Activated naive CD4-positive, alpha-beta T cell treated with anti-CD3 and anti-CD28 coated beads, Interleukin-2, amount 50 U/mL, for 16 hours (primary cell): ENCODE data around the gene TOX2.
"Not testable (repeated sequence)": the region's sequence is repeated elsewhere in the genome, so short reads cannot be mapped to it uniquely, and the experiment has no call there.

Experiments
- DNase-seq: peaks from one replicate; pipeline ENCODE4 v3.0.0-alpha.2; 2020

The TOX2 gene

GRCh38 chr20:44039147-44039546, 124.5 kb downstream of the TOX2 start:
- DNase-seq: no peak

- no peak for DNase-seq
These were observed 125.1 kb downstream of the TOX2 start for GRCh38 chr20:44039741-44040140.

DNA sequence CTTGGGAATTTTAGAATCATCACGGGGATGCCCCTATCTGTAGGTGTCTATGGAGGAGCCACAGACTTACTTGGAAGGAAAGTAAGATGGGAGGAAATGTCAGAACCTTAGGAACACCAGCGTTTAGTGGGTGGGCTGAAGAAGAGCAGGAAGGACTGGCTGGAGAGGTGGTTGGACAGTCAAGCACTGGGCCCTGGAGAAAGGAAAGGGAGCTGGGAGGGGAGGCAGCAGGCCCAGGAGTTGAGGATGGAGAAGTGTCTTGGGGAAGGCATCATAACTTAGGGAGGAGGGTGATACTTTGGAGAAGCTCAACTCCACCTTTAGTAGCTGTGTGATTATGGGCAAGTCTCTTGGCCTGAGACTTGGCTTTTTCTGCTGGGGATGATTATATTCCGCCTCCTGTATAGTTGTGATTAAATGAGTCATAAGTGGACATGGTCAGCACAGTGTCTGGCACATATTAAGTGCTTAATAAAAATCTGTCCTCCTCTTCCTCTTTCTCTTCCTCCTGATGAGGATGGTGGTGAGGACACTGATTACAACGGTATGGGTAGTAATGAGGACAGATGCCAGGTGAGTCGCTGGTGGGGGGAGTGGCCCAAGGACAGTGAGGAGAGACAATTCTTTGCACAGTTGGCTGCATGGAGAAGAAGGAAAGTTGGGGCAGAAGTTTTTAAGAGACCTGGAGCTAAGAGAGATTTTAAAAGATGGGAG, 125.7 kb downstream of the TOX2 start:
- DNase-seq: no peak

DNA sequence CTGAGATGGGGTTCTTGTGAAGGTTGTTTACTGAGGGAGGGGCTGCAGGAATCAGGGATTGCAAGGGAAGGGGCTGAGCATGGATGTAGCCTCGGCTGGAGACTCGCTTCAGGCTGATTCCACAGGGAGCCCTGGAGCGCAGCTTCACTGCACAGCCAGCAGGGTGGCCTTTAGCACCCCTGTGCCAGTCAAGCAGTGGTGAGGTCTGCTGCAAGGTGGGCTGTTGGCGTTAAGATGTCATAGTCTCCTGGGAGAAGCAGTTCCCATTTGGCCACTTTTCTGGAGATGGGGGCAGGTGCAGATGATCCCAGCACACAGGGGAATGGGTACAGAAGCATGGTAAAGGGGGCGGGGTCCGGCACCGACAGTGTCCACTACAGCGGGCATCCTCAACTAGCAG, 126.3 kb downstream of the TOX2 start:
- DNase-seq: no peak

DNA sequence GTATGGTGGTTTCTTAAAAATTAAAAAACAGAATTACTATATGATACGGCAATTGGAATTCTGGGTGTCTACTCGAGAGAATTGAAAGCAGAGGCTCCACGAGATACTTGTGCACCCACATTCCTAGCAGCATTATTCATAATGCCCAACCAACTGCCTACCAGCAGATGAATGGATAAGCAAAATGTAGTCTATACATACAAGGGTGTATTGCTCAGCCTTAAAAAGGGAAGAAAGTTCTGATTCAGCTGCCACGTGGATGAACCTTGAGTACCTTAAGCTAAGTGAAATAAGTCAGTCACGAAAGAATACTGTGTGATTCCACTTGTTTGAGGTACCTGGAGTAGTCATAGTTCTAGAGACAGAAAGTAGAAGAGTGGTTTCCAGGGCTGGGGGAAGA, 130.1 kb downstream of the TOX2 start:
- not testable (repeated sequence) for DNase-seq

GRCh38 chr20:44050327-44050726, 135.7 kb downstream of the TOX2 start:
- no peak for DNase-seq

DNA sequence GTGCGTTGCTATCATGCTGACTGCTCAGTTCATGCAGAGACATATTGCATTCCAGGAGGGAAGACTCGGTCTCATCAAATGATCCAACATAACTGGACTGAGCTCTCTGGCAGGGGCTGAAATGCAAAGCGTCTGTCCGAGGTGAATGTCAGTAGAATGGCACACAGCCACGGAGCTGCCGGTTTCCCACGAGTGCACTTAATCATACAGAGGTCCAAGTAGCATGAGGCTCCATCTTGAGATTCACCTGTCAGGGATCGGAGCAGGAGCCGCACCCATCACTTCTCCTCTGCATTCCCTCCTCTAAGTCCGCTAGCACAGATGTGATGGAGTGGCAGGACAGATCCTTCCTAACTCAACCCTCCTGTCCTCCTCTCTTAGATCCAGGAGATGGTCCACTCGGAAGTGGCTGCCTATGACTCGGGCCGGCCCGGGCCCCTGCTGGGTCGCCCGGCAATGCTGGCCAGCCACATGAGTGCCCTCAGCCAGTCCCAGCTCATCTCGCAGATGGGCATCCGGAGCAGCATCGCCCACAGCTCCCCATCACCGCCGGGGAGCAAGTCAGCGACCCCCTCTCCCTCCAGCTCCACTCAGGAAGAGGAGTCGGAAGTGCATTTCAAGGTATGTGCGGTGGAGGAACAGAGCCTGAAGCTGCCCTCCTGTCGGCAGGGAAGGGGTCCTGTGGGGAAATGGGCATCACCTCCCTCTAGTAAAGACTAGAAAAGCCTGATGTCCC, 136.4 kb downstream of the TOX2 start:
- DNase-seq: no peak

GRCh38 chr20:44051661-44052000, 137.0 kb downstream of the TOX2 start:
- no peak for DNase-seq

DNA sequence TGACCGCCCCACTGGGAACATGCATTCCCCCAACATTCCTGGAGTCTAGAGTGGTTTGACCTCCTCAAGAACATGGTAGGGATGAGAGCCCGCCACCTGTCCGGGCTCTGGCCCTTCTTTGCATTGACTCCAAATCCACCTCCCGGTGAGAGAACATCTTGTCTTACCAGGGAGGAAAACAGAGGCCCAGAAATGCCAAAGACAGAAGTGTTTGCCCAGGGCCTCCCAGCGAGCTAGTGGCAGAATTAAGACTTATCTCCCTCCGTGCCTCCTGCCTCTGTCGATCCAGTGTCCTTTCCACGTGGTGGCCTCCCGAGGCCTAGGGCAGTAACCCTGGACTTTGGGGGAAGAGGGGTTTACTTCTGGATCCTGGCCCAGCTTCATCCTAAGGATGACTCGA, 137.5 kb downstream of the TOX2 start:
- DNase-seq: no peak

- no peak for DNase-seq
These were observed 138.4 kb downstream of the TOX2 start for GRCh38 chr20:44053046-44053445.

DNA sequence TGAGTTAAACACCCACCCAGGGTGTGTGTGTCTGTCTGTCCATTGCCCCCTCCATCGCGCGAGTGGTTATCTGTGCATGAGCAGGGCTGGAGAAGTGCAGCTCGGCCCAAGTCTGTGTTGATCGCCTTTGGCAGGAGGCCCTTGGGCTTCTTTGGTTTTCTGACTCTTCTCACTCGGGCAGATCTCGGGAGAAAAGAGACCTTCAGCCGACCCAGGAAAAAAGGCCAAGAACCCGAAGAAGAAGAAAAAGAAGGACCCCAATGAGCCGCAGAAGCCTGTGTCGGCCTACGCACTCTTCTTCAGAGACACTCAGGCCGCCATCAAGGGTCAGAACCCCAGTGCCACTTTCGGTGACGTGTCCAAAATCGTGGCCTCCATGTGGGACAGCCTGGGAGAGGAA, 139.5 kb downstream of the TOX2 start:
- no peak for DNase-seq

DNA sequence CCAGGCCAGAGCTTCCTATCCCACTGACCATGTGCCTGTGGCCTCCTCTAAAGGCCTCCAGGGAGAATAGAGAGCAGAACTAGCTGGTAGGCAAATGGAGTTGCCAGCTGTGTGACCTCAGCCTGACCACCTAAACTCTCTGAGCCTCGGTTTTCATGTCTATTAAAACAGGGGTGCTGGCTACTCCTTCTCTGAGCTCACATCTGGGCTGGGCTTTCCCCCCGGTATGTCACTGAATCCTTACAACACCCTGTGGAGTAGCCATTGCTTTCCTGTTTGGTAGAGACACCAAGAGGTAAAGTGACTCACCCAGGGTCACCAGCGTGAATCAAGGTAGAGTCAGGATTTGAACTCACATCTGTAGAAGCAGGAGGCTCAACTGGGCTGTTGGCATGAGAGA, 140.2 kb downstream of the TOX2 start:
- DNase-seq: no peak

DNA sequence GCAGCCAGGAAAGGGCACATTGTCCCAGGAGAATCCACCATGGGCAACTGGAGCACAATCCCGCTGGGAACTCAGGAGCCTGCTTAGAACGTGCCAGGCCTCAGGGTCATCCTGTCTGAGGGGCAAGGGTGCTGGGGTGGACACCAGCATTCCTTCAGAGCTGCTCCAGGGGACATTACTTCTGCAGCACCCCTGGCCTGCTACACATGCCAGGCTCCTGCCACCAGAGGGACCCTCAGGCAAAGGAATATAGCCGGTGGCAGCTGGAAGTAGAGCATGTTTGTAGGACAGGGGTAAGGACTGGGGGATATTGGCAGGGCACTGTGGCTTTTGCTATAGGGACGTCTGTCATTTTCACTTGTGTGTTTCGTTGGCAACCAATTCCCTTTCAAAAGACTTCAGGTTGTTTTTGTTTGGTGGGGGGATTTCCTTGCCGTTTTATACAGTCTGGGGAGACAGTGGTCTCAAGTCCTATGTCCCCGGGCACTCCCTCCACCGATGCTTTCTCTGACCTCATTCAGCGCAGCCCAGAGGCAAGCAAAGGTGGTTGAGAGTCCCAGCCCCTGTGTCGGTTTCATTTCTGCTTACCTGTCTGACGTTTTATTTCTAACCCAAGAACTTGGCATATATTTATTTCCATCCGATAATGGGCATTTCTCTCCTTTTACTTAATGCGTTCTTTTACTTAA, 141.5 kb downstream of the TOX2 start:
- peak; percentile 59 for DNase-seq

DNA sequence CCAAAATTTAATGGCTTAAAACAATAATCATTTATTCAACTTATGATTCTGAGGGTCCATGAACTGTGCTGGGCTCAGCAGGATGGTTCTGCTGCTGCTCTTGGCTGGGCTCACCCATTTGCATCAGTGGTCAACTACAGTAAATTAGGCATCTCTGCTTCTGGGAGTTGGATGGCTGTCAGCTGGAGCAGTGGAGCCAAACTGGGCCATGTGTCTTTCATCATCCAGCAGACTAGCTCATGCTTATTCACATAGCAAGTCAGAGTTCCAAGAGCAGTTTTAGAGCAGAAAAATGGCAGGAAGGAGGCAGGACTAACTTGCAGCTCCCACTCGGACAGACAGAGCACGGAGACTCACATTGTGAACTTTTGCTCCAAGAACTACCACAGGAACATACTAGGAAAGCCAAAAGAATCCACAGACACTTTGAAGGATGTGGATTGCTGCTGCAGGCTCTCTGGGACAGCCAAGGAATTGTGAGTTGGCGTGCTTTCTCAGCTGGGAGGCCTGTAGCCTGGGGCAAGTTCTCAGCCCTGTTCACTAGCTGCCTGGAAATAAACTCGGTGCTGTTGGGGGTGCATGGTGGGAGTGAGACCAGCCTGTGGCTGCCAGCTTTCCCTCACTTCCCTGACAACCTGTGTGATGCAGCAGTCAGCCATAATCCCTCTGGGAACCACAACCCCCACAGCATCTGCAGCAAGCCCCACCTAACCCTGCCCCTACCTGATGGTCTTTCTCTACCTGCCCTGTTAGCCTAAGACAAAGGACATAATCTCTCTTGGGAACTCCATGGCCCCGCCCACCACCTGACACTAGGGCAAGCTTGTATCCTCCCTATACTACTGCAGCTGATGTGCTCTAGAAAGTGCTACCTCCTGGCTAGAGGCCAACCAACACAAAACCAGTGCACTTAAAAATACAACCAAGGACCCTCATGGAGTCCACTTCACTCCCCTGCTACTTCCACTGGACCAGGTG, 143.3 kb downstream of the TOX2 start:
- DNase-seq: no peak

DNA sequence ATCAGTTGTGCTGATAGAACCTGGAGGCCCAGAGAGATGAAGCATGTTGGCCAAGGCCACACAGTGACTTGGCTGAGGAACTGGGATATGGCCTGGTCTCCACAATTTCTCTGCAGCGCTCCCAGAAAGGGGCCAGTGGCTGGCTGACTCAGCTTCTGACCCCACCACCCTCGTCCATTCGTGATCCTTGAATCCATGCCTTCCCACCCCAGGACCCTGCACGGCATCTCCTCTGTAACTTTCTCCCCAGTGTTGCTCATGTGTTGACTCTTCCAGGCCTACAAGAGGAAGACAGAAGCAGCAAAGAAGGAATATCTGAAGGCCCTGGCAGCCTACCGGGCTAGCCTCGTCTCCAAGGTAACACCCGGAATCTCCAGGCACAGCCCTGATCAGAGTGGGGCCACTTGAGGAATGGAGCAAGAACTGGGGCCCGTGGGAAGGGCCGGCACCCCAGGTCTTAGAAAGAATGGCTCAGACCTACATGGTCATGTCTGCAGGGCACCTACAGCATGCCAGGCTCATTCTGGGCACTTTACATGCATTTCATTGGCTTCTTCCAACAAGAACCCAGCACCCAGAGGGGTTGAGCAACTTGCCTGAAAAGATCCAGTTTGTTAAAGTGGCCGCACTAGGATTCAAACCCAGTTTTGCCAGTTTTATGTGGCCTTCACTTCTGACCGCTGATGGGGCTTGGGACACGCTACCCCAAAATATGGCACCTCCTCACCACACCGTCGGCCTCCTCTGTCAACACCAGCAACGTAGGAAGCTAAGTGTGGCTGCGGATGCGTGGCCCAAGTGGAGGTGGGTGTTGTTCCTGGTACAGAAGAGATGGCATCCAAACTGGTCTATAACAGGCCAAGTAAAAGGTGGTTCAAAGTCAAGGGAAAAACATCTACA, 150.1 kb downstream of the TOX2 start:
- no peak for DNase-seq

- no peak for DNase-seq
These were observed 151.0 kb downstream of the TOX2 start for GRCh38 chr20:44065401-44066340.

GRCh38 chr20:44066645-44067606, 152.3 kb downstream of the TOX2 start:
- no peak for DNase-seq

DNA sequence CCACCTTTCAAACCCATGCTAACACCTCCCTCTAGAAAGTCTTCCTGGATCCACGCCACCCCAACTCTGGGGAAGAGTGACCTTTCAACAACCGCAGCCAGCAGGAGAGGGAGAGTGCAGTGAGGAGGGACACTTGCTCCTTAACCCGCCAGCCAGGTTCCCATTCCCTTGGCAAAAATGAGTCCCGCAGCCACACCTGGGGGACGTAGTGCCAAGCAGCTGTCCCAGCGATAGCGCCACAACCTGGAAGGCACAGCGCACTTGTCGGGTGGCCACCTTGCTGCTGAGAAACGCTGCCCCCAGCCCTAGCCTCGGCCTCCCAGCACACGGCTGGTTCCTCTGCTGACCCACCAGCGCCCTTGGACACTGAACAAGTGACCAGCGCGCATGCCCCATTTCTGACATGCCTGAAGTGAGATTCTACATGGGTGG, 153.0 kb downstream of the TOX2 start:
- DNase-seq: no peak
